Measurements from ENCODE around the gene RALGPS1. TPM values are rescaled to one million over a fixed set of nuclear protein-coding genes. Genes with fewer than 3 reads are reported as not detected.

Gene RALGPS1
- total RNA-seq, 1 experiment from 2014 or later, result 28.5 TPM

- no peaks in the 10 kb centered on the region for H3K27me3 Mint-ChIP-seq (ENCODE audit: low read depth)
- TF ChIP-seq ZNF121 (CRISPR knock-in tag; IDR thresholded peaks at IDR 0.05) (no peak), SMAD4 (CRISPR knock-in tag; IDR thresholded peaks at IDR 0.05) (no peak), FOXJ3 (CRISPR knock-in tag; IDR thresholded peaks at IDR 0.05; ENCODE audit: borderline replicate concordance) (no peak), KAT7 (CRISPR knock-in tag; IDR thresholded peaks at IDR 0.05; ENCODE audit: borderline replicate concordance) (no peak), ZNF219 (CRISPR knock-in tag; IDR thresholded peaks at IDR 0.05; ENCODE audit: borderline replicate concordance) (no peak), ZBTB43 (CRISPR knock-in tag; IDR thresholded peaks at IDR 0.05) (no peak), USF2 (CRISPR knock-in tag; IDR thresholded peaks at IDR 0.05) (no peak), NFYB (CRISPR knock-in tag; conservative IDR thresholded peaks at IDR 0.05; ENCODE audit: low read depth) (no peak), TCF7 (CRISPR knock-in tag; IDR thresholded peaks at IDR 0.05; ENCODE audit: low read depth) (no peak)
- TF ChIP-seq, protein P1, sequence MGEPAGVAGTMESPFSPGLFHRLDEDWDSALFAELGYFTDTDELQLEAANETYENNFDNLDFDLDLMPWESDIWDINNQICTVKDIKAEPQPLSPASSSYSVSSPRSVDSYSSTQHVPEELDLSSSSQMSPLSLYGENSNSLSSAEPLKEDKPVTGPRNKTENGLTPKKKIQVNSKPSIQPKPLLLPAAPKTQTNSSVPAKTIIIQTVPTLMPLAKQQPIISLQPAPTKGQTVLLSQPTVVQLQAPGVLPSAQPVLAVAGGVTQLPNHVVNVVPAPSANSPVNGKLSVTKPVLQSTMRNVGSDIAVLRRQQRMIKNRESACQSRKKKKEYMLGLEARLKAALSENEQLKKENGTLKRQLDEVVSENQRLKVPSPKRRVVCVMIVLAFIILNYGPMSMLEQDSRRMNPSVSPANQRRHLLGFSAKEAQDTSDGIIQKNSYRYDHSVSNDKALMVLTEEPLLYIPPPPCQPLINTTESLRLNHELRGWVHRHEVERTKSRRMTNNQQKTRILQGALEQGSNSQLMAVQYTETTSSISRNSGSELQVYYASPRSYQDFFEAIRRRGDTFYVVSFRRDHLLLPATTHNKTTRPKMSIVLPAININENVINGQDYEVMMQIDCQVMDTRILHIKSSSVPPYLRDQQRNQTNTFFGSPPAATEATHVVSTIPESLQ (CRISPR knock-in tag; IDR thresholded peaks at IDR 0.05), result no peak
- TF ChIP-seq, protein P2, sequence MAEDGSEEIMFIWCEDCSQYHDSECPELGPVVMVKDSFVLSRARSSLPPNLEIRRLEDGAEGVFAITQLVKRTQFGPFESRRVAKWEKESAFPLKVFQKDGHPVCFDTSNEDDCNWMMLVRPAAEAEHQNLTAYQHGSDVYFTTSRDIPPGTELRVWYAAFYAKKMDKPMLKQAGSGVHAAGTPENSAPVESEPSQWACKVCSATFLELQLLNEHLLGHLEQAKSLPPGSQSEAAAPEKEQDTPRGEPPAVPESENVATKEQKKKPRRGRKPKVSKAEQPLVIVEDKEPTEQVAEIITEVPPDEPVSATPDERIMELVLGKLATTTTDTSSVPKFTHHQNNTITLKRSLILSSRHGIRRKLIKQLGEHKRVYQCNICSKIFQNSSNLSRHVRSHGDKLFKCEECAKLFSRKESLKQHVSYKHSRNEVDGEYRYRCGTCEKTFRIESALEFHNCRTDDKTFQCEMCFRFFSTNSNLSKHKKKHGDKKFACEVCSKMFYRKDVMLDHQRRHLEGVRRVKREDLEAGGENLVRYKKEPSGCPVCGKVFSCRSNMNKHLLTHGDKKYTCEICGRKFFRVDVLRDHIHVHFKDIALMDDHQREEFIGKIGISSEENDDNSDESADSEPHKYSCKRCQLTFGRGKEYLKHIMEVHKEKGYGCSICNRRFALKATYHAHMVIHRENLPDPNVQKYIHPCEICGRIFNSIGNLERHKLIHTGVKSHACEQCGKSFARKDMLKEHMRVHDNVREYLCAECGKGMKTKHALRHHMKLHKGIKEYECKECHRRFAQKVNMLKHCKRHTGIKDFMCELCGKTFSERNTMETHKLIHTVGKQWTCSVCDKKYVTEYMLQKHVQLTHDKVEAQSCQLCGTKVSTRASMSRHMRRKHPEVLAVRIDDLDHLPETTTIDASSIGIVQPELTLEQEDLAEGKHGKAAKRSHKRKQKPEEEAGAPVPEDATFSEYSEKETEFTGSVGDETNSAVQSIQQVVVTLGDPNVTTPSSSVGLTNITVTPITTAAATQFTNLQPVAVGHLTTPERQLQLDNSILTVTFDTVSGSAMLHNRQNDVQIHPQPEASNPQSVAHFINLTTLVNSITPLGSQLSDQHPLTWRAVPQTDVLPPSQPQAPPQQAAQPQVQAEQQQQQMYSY (CRISPR knock-in tag; IDR thresholded peaks at IDR 0.05), result no peak
- TF ChIP-seq, protein P3, sequence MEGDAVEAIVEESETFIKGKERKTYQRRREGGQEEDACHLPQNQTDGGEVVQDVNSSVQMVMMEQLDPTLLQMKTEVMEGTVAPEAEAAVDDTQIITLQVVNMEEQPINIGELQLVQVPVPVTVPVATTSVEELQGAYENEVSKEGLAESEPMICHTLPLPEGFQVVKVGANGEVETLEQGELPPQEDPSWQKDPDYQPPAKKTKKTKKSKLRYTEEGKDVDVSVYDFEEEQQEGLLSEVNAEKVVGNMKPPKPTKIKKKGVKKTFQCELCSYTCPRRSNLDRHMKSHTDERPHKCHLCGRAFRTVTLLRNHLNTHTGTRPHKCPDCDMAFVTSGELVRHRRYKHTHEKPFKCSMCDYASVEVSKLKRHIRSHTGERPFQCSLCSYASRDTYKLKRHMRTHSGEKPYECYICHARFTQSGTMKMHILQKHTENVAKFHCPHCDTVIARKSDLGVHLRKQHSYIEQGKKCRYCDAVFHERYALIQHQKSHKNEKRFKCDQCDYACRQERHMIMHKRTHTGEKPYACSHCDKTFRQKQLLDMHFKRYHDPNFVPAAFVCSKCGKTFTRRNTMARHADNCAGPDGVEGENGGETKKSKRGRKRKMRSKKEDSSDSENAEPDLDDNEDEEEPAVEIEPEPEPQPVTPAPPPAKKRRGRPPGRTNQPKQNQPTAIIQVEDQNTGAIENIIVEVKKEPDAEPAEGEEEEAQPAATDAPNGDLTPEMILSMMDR (IDR thresholded peaks at IDR 0.05), result no peak
- TF ChIP-seq, protein P4, sequence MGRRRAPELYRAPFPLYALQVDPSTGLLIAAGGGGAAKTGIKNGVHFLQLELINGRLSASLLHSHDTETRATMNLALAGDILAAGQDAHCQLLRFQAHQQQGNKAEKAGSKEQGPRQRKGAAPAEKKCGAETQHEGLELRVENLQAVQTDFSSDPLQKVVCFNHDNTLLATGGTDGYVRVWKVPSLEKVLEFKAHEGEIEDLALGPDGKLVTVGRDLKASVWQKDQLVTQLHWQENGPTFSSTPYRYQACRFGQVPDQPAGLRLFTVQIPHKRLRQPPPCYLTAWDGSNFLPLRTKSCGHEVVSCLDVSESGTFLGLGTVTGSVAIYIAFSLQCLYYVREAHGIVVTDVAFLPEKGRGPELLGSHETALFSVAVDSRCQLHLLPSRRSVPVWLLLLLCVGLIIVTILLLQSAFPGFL (CRISPR knock-in tag; IDR thresholded peaks at IDR 0.05; ENCODE audit: borderline replicate concordance), result no peak
- TF ChIP-seq, protein P5, sequence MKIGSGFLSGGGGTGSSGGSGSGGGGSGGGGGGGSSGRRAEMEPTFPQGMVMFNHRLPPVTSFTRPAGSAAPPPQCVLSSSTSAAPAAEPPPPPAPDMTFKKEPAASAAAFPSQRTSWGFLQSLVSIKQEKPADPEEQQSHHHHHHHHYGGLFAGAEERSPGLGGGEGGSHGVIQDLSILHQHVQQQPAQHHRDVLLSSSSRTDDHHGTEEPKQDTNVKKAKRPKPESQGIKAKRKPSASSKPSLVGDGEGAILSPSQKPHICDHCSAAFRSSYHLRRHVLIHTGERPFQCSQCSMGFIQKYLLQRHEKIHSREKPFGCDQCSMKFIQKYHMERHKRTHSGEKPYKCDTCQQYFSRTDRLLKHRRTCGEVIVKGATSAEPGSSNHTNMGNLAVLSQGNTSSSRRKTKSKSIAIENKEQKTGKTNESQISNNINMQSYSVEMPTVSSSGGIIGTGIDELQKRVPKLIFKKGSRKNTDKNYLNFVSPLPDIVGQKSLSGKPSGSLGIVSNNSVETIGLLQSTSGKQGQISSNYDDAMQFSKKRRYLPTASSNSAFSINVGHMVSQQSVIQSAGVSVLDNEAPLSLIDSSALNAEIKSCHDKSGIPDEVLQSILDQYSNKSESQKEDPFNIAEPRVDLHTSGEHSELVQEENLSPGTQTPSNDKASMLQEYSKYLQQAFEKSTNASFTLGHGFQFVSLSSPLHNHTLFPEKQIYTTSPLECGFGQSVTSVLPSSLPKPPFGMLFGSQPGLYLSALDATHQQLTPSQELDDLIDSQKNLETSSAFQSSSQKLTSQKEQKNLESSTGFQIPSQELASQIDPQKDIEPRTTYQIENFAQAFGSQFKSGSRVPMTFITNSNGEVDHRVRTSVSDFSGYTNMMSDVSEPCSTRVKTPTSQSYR (CRISPR knock-in tag; IDR thresholded peaks at IDR 0.05), result no peak
- H3K9me3 Mint-ChIP-seq, result no peaks in the 10 kb centered on the region
- ChIA-PET CTCF (interaction anchor here (1.0 to 1.3 kb wide), 2 partner anchors 10 to 143 kb away, joined by 3 read pairs; no protein-coding TSS in a partner anchor), POLR2A (interaction anchor here (0.6 kb wide), 1 partner anchor 12 kb away, joined by 4 read pairs; no protein-coding TSS in a partner anchor)
- peak overlapping the region; percentile 31 for H3K27ac Mint-ChIP-seq
- H3K36me3 Mint-ChIP-seq, result no peaks in the 10 kb centered on the region
- no peak overlapping the region for H3K4me3 Mint-ChIP-seq
- H3K4me1 Mint-ChIP-seq, result peaks cover 10% of the 10 kb centered on the region
- peak; percentile 43 for ATAC-seq
- no peak for DNase-seq (ENCODE audit: low spot score)
Measured at GRCh38 chr9:127058011-127058644, 143.5 kb downstream of the RALGPS1 start.
